Mesendoderm (in vitro differentiated cells): ENCODE results near the gene RPS6KB1.
A peak's percentile ranks its signal among the peaks of the same experiment; 100 is the strongest.
"Not testable (repeated sequence)": the region's sequence is repeated elsewhere in the genome, so short reads cannot be mapped to it uniquely, and the experiment has no call there.

ENCODE experiments used
- DNase-seq: peaks from one replicate; pipeline ENCODE4 v3.0.0; 2013
- H2AK5ac ChIP-seq: 2 replicates; pipeline ENCODE4 v1.6.1; 2013; ENCODE audit warnings: low read length, inconsistent platforms
- H2BK120ac ChIP-seq: 2 replicates; pipeline ENCODE4 v1.6.1; 2013; ENCODE audit warnings: low read depth, mild to moderate bottlenecking, low read length, moderate library complexity, mixed read lengths
- H2BK15ac ChIP-seq: replicated peaks from 2 replicates; pipeline ENCODE4 v1.6.1; 2013; ENCODE audit warnings: low read depth, mild to moderate bottlenecking, moderate library complexity
- H2BK5ac ChIP-seq: 2 replicates; pipeline ENCODE4 v1.6.1; 2013; ENCODE audit warnings: low read length, inconsistent platforms
- H3K18ac ChIP-seq: 2 replicates; pipeline ENCODE4 v1.6.1; 2013; ENCODE audit warnings: mild to moderate bottlenecking, low read length, mixed read lengths
- H3K23ac ChIP-seq: one replicate; pipeline ENCODE4 v1.6.1; 2013; ENCODE audit warnings: low read length
- H3K27ac ChIP-seq: 2 replicates; pipeline ENCODE4 v1.5.1; 2013; ENCODE audit warnings: low read depth, mild to moderate bottlenecking, inconsistent platforms, low read length, moderate library complexity
- H3K27me3 ChIP-seq: 2 replicates; pipeline ENCODE4 v1.6.1; 2013; ENCODE audit warnings: low read length, control low read depth, mild to moderate bottlenecking, inconsistent platforms; ENCODE audit not compliant: insufficient read depth, poor library complexity
- H3K36me3 ChIP-seq: 2 replicates; pipeline ENCODE4 v1.6.1; 2013; ENCODE audit warnings: low read length, inconsistent platforms; ENCODE audit not compliant: control insufficient read depth, insufficient read depth
- H3K4ac ChIP-seq: one replicate; pipeline ENCODE4 v1.6.1; 2013; ENCODE audit warnings: low read depth, mild to moderate bottlenecking, low read length, moderate library complexity
- H3K4me1 ChIP-seq: 2 replicates; pipeline ENCODE4 v1.6.1; 2013; ENCODE audit warnings: low read depth, low read length, inconsistent platforms; ENCODE audit not compliant: control insufficient read depth
- H3K4me2 ChIP-seq: 2 replicates; pipeline ENCODE4 v1.6.1; 2013; ENCODE audit warnings: low read length
- H3K4me3 ChIP-seq: 2 replicates; pipeline ENCODE4 v1.5.1; 2013; ENCODE audit warnings: mild to moderate bottlenecking, low read length
- H3K56ac ChIP-seq: one replicate; pipeline ENCODE4 v1.6.1; 2013; ENCODE audit warnings: low read length
- H3K79me1 ChIP-seq: 2 replicates; pipeline ENCODE4 v1.6.1; 2013; ENCODE audit warnings: low read length, inconsistent platforms
- H3K79me2 ChIP-seq: 2 replicates; pipeline ENCODE4 v1.6.1; 2013; ENCODE audit warnings: mild to moderate bottlenecking, low read length; ENCODE audit not compliant: control insufficient read depth, insufficient read depth
- H3K9ac ChIP-seq: 2 replicates; pipeline ENCODE4 v1.6.1; 2013; ENCODE audit warnings: low read length, inconsistent platforms
- H4K5ac ChIP-seq: one replicate; pipeline ENCODE4 v1.6.1; 2013; ENCODE audit warnings: low read length
- H4K8ac ChIP-seq: one replicate; pipeline ENCODE4 v1.6.1; 2013; ENCODE audit warnings: low read depth, mild to moderate bottlenecking, control low read depth, low read length, moderate library complexity
- WGBS: extraction: QIAGEN DNeasy Blood & Tissue Kit; methylation state at CpG from one replicate; pipeline ENCODE4 v1.1.7; 2013; ENCODE audit warnings: low lambda C conversion rate, missing lambda C conversion rate; ENCODE audit not compliant: insufficient coverage; ENCODE audit errors: extremely low coverage; 5-methylcytosine and 5-hydroxymethylcytosine counted together

Gene RPS6KB1

GRCh38 chr17:59848778-59849177, 44.1 kb upstream of the RPS6KB1 start:
- no peaks in the 10 kb centered on the region for H3K79me1 ChIP-seq
- no peak overlapping the region for H3K23ac ChIP-seq
- no peak overlapping the region for H3K27ac ChIP-seq
- H4K8ac ChIP-seq: no peak overlapping the region
- H3K4ac ChIP-seq: no peak overlapping the region
- H3K36me3 ChIP-seq: no peaks in the 10 kb centered on the region
- H2AK5ac ChIP-seq: no peak overlapping the region
- WGBS: no CpG with 5 or more reads among the region's 7 CpGs
- H3K4me1 ChIP-seq: peaks cover 6% of the 10 kb centered on the region
- H2BK120ac ChIP-seq: no peak overlapping the region
- H2BK15ac ChIP-seq: no peak overlapping the region
- H3K27me3 ChIP-seq: no peaks in the 10 kb centered on the region
- DNase-seq: no peak
- no peak overlapping the region for H3K4me3 ChIP-seq
- H4K5ac ChIP-seq: no peak overlapping the region
- no peak overlapping the region for H2BK5ac ChIP-seq
- H3K18ac ChIP-seq: no peak overlapping the region
- H3K79me2 ChIP-seq: no peaks in the 10 kb centered on the region
- H3K4me2 ChIP-seq: no peak overlapping the region
- H3K9ac ChIP-seq: no peak overlapping the region
- no peak overlapping the region for H3K56ac ChIP-seq

GRCh38 chr17:59850311-59850710, 42.6 kb upstream of the RPS6KB1 start:
- H2BK15ac ChIP-seq, H4K8ac ChIP-seq, H3K4me2 ChIP-seq, H3K27me3 ChIP-seq, H2BK120ac ChIP-seq, H3K18ac ChIP-seq, H3K56ac ChIP-seq, H3K4ac ChIP-seq, H3K79me2 ChIP-seq, H3K4me3 ChIP-seq, H3K36me3 ChIP-seq, H3K4me1 ChIP-seq, H3K9ac ChIP-seq, H3K79me1 ChIP-seq, DNase-seq, H2BK5ac ChIP-seq, H4K5ac ChIP-seq, H3K27ac ChIP-seq, H3K23ac ChIP-seq, H2AK5ac ChIP-seq: not testable (repeated sequence)
- no CpG with 5 or more reads among the region's 15 CpGs for WGBS

GRCh38 chr17:59851439-59852375, 41.2 kb upstream of the RPS6KB1 start:
- no peak overlapping the region for H3K27ac ChIP-seq
- H2BK120ac ChIP-seq: no peak overlapping the region
- H3K9ac ChIP-seq: no peak overlapping the region
- H2AK5ac ChIP-seq: no peak overlapping the region
- no CpG with 5 or more reads among the region's 14 CpGs for WGBS
- H3K36me3 ChIP-seq: no peaks in the 10 kb centered on the region
- no peak overlapping the region for H2BK5ac ChIP-seq
- H3K18ac ChIP-seq: no peak overlapping the region
- H4K8ac ChIP-seq: no peak overlapping the region
- no peak overlapping the region for H3K4me2 ChIP-seq
- H3K4me3 ChIP-seq: no peak overlapping the region
- H3K4me1 ChIP-seq: peaks cover 1% of the 10 kb centered on the region
- H3K4ac ChIP-seq: no peak overlapping the region
- no peak overlapping the region for H4K5ac ChIP-seq
- H3K79me1 ChIP-seq: no peaks in the 10 kb centered on the region
- no peak overlapping the region for H3K23ac ChIP-seq
- no peaks in the 10 kb centered on the region for H3K27me3 ChIP-seq
- H3K56ac ChIP-seq: no peak overlapping the region
- H2BK15ac ChIP-seq: no peak overlapping the region
- no peaks in the 10 kb centered on the region for H3K79me2 ChIP-seq
- DNase-seq: no peak

- H2BK5ac ChIP-seq, H3K9ac ChIP-seq, H3K79me2 ChIP-seq, H2AK5ac ChIP-seq, H4K8ac ChIP-seq, DNase-seq, H2BK15ac ChIP-seq, H3K18ac ChIP-seq, H3K36me3 ChIP-seq, H3K4me3 ChIP-seq, H3K4me2 ChIP-seq, H3K23ac ChIP-seq, H2BK120ac ChIP-seq, H3K4ac ChIP-seq, H3K27me3 ChIP-seq, H3K4me1 ChIP-seq, H4K5ac ChIP-seq, H3K79me1 ChIP-seq, H3K27ac ChIP-seq: not testable (repeated sequence)
- no CpG with 5 or more reads among the region's 7 CpGs for WGBS
- H3K56ac ChIP-seq: peak overlapping the region; percentile 46
Observed at GRCh38 chr17:59852847-59853167, 40.1 kb upstream of the RPS6KB1 start.

- no CpG with 5 or more reads among the region's 14 CpGs for WGBS
Observed at GRCh38 chr17:59853168-59853918, 39.6 kb upstream of the RPS6KB1 start.

More at GRCh38 chr17:59853168-59853918, 39.6 kb upstream of the RPS6KB1 start:
- H3K4me2 ChIP-seq: no peak overlapping the region
- peak; percentile 72 for DNase-seq
- no peak overlapping the region for H2BK120ac ChIP-seq
- H3K9ac ChIP-seq: no peak overlapping the region
- no peaks in the 10 kb centered on the region for H3K79me1 ChIP-seq
- H3K23ac ChIP-seq: no peak overlapping the region
- no peak overlapping the region for H3K4me3 ChIP-seq
- H2AK5ac ChIP-seq: no peak overlapping the region
- no peak overlapping the region for H2BK5ac ChIP-seq
- no peak overlapping the region for H3K27ac ChIP-seq
- no peaks in the 10 kb centered on the region for H3K79me2 ChIP-seq
- no peak overlapping the region for H4K8ac ChIP-seq
- no peaks in the 10 kb centered on the region for H3K27me3 ChIP-seq
- H3K4ac ChIP-seq: no peak overlapping the region
- no peak overlapping the region for H3K18ac ChIP-seq
- no peak overlapping the region for H4K5ac ChIP-seq
- no peak overlapping the region for H2BK15ac ChIP-seq
- H3K36me3 ChIP-seq: no peaks in the 10 kb centered on the region
- H3K56ac ChIP-seq: peak overlapping the region; percentile 46
- peaks cover 2% of the 10 kb centered on the region for H3K4me1 ChIP-seq
